H1 (cell line): Measurements from ENCODE around the gene HEXIM2. TPM values are rescaled to one million over a fixed set of nuclear protein-coding genes. Genes with fewer than 3 reads are reported as not detected.

Source experiments
- CREB1 ChIP-seq: IDR thresholded peaks from 2 replicates; pipeline ENCODE4 v1.6.1; 2012; ENCODE audit warnings: inconsistent platforms
- JUN ChIP-seq: IDR thresholded peaks from 2 replicates; pipeline ENCODE4 v1.6.1; 2011; ENCODE audit warnings: low read depth, mild to moderate bottlenecking, improper control_type of control experiment, low read length
- POU5F1 ChIP-seq: IDR thresholded peaks from 2 replicates; pipeline ENCODE4 v1.6.1; 2011; ENCODE audit warnings: low read depth, mild to moderate bottlenecking, low read length, moderate library complexity
- SIRT6 ChIP-seq: IDR thresholded peaks from one replicate; pipeline ENCODE4 v1.7.1; 2012; ENCODE audit warnings: low read length, inconsistent platforms
- TAF7 ChIP-seq: optimal IDR thresholded peaks from 2 replicates; pipeline ENCODE3; 2011; ENCODE audit warnings: low read depth, mild to moderate bottlenecking, inconsistent platforms, low read length, moderate library complexity, borderline replicate concordance
- YY1 ChIP-seq: IDR thresholded peaks from 2 replicates; pipeline ENCODE4 v1.6.1; 2011; ENCODE audit warnings: low read depth, mild to moderate bottlenecking, low read length
- polyA plus RNA-seq, 7 experiments: library from polyadenylated mRNA; depleted of rRNA in 3 of 7; stranded (reverse) in 5 of 7; unstranded in 2 of 7; fragments of >200 nt in 5 of 7; fragments of 200-250 nt in 2 of 7; gene quantifications; 1 replicate in 5 of 7; 2 replicates in 1 of 7; 4 replicates in 1 of 7; pipeline versions ENCODE4 v1.2.1 to v1.2.3, GENCODE V29; 2011 to 2013; ENCODE audit warnings: missing spikeins in 2 of 7, mixed read lengths in 2 of 7
- total RNA-seq: library from RNA; stranded (reverse); fragmentation: NEBNext Ultra II Directional; extraction: Animal tissue kit (Norgen Biotek cat#: 25700); gene quantifications from 2 replicates; pipeline ENCODE4 v1.2.1, GENCODE V29; 2021
- TF ChIP-seq, protein P1 (sequence below): fragments of 300-600 bp; sonication (generic); IDR thresholded peaks from 2 replicates; pipeline ENCODE4 v1.7.1; 2012; ENCODE audit warnings: low read length, moderate library complexity, mild to moderate bottlenecking, inconsistent platforms; ENCODE audit not compliant: insufficient replicate concordance

HEXIM2 gene
- total and polyA plus RNA-seq, 2 of the 8 experiments (the other 6 are each of a cell fraction or from before 2014, with no cell fraction given): 7.5 to 13.2 TPM

DNA sequence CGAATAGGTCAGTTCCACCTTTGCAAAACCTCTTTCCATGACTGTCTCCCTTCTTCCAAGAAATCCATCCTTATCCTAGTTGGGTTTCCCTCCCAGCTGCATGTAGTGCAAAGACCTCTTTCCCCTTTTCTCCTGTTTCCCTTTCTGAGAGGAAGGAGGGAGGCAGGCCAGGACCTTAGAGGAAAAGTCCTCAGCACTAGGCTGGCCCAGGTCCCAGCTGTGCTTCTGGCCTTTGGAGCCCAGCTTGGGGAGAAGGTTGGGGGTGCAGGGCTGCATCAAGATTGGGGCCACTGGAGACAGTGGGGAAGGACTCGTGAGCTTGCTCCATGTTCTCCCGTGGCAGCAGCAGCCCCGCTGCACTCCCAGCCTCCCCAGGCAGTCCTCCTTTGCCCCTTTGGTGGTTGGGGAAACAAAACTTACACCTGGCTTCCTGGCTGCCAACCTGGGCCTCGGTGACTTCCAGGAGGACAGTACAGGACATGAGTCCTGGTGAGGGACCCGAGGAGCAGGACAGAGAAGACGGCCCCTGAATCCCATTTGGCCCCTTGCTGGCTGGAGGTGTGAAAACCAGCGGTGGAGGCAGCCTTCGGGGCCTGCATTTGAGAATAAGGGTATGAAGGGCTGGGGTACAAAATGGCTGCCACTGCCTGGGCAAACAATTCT, 481 bp downstream of the HEXIM2 start (continued):
- TF ChIP-seq, protein P1, sequence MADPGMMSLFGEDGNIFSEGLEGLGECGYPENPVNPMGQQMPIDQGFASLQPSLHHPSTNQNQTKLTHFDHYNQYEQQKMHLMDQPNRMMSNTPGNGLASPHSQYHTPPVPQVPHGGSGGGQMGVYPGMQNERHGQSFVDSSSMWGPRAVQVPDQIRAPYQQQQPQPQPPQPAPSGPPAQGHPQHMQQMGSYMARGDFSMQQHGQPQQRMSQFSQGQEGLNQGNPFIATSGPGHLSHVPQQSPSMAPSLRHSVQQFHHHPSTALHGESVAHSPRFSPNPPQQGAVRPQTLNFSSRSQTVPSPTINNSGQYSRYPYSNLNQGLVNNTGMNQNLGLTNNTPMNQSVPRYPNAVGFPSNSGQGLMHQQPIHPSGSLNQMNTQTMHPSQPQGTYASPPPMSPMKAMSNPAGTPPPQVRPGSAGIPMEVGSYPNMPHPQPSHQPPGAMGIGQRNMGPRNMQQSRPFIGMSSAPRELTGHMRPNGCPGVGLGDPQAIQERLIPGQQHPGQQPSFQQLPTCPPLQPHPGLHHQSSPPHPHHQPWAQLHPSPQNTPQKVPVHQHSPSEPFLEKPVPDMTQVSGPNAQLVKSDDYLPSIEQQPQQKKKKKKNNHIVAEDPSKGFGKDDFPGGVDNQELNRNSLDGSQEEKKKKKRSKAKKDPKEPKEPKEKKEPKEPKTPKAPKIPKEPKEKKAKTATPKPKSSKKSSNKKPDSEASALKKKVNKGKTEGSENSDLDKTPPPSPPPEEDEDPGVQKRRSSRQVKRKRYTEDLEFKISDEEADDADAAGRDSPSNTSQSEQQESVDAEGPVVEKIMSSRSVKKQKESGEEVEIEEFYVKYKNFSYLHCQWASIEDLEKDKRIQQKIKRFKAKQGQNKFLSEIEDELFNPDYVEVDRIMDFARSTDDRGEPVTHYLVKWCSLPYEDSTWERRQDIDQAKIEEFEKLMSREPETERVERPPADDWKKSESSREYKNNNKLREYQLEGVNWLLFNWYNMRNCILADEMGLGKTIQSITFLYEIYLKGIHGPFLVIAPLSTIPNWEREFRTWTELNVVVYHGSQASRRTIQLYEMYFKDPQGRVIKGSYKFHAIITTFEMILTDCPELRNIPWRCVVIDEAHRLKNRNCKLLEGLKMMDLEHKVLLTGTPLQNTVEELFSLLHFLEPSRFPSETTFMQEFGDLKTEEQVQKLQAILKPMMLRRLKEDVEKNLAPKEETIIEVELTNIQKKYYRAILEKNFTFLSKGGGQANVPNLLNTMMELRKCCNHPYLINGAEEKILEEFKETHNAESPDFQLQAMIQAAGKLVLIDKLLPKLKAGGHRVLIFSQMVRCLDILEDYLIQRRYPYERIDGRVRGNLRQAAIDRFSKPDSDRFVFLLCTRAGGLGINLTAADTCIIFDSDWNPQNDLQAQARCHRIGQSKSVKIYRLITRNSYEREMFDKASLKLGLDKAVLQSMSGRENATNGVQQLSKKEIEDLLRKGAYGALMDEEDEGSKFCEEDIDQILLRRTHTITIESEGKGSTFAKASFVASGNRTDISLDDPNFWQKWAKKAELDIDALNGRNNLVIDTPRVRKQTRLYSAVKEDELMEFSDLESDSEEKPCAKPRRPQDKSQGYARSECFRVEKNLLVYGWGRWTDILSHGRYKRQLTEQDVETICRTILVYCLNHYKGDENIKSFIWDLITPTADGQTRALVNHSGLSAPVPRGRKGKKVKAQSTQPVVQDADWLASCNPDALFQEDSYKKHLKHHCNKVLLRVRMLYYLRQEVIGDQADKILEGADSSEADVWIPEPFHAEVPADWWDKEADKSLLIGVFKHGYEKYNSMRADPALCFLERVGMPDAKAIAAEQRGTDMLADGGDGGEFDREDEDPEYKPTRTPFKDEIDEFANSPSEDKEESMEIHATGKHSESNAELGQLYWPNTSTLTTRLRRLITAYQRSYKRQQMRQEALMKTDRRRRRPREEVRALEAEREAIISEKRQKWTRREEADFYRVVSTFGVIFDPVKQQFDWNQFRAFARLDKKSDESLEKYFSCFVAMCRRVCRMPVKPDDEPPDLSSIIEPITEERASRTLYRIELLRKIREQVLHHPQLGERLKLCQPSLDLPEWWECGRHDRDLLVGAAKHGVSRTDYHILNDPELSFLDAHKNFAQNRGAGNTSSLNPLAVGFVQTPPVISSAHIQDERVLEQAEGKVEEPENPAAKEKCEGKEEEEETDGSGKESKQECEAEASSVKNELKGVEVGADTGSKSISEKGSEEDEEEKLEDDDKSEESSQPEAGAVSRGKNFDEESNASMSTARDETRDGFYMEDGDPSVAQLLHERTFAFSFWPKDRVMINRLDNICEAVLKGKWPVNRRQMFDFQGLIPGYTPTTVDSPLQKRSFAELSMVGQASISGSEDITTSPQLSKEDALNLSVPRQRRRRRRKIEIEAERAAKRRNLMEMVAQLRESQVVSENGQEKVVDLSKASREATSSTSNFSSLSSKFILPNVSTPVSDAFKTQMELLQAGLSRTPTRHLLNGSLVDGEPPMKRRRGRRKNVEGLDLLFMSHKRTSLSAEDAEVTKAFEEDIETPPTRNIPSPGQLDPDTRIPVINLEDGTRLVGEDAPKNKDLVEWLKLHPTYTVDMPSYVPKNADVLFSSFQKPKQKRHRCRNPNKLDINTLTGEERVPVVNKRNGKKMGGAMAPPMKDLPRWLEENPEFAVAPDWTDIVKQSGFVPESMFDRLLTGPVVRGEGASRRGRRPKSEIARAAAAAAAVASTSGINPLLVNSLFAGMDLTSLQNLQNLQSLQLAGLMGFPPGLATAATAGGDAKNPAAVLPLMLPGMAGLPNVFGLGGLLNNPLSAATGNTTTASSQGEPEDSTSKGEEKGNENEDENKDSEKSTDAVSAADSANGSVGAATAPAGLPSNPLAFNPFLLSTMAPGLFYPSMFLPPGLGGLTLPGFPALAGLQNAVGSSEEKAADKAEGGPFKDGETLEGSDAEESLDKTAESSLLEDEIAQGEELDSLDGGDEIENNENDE: no peak
- no peak for TF ChIP-seq SIRT6
- TF ChIP-seq CREB1: no peak
- TF ChIP-seq JUN: no peak
- TF ChIP-seq TAF7: no peak
- TF ChIP-seq YY1: peak; percentile 77; the same call in 1 of the 2 replicates
- TF ChIP-seq POU5F1: no peak
